Neural cell (in vitro differentiated cells): ENCODE results near the gene LRBA. TPM values are rescaled to one million over a fixed set of nuclear protein-coding genes. Genes with fewer than 3 reads are reported as not detected.

Experiments
- H2AFZ ChIP-seq: fragments of 200-600, 300-800 bp; sonication (generic), shearing (Covaris generic); 2 replicates; pipeline ENCODE4 v1.6.0; 2014; ENCODE audit warnings: low read depth, mild to moderate bottlenecking, antibody characterized with exemption, low read length, moderate library complexity
- H3F3A ChIP-seq: fragments of 200-600 bp; shearing (Covaris generic); 2 replicates; pipeline ENCODE4 v1.6.1; 2016; ENCODE audit warnings: mild to moderate bottlenecking, moderate library complexity, mixed read lengths, antibody characterized with exemption, low read length; ENCODE audit not compliant: insufficient read depth, poor library complexity, severe bottlenecking
- H3K27ac ChIP-seq: fragments of 200-600, 300-800 bp; sonication (generic), shearing (Covaris generic); 2 replicates; pipeline ENCODE4 v1.5.1; 2014; ENCODE audit warnings: mild to moderate bottlenecking, low read length, moderate library complexity
- H3K27me3 ChIP-seq: fragments of 300-800, 200-600 bp; sonication (generic), shearing (Covaris generic); 2 replicates; pipeline ENCODE4 v1.6.0; 2014; ENCODE audit warnings: mild to moderate bottlenecking, low read depth, low read length, moderate library complexity; ENCODE audit not compliant: insufficient read depth
- H3K36me3 ChIP-seq: fragments of 300-800, 200-600 bp; sonication (generic), shearing (Covaris generic); 2 replicates; pipeline ENCODE4 v1.5.1; 2014; ENCODE audit warnings: mild to moderate bottlenecking, antibody characterized with exemption, low read length, moderate library complexity; ENCODE audit not compliant: insufficient read depth
- H3K4me2 ChIP-seq: fragments of 300-800, 200-600 bp; sonication (generic), shearing (Covaris generic); 2 replicates; pipeline ENCODE4 v1.6.0; 2014; ENCODE audit warnings: mild to moderate bottlenecking, low read length
- H3K4me3 ChIP-seq: fragments of 300-800, 200-600 bp; sonication (generic), shearing (Covaris generic); 2 replicates; pipeline ENCODE4 v1.5.1; 2014; ENCODE audit warnings: mild to moderate bottlenecking, low read length, moderate library complexity
- H3K79me2 ChIP-seq: fragments of 200-600 bp; shearing (Covaris generic); replicated peaks from 2 replicates; pipeline ENCODE4 v1.6.0; 2014; ENCODE audit warnings: mild to moderate bottlenecking, low read length, moderate library complexity; ENCODE audit not compliant: insufficient read depth
- H3K9ac ChIP-seq: fragments of 300-800, 200-600 bp; sonication (generic), shearing (Covaris generic); 2 replicates; pipeline ENCODE4 v1.6.1; 2016; ENCODE audit warnings: mild to moderate bottlenecking, low read length, mixed read lengths
- H3K9me2 ChIP-seq: fragments of 200-600 bp; shearing (Covaris generic); 2 replicates; pipeline ENCODE4 v1.6.1; 2016; ENCODE audit warnings: mild to moderate bottlenecking, low read length, mixed read lengths; ENCODE audit not compliant: insufficient read depth
- H3K9me3 ChIP-seq: fragments of 200-600, 300-800 bp; sonication (generic), shearing (Covaris generic); 2 replicates; pipeline ENCODE4 v1.6.1; 2016; ENCODE audit warnings: mild to moderate bottlenecking, mixed run types, low read length, moderate library complexity, mixed read lengths
- H4K20me1 ChIP-seq: fragments of 200-600 bp; shearing (Covaris generic); 2 replicates; pipeline ENCODE4 v1.6.1; 2016; ENCODE audit warnings: mild to moderate bottlenecking, mixed run types; ENCODE audit not compliant: insufficient read depth
- CTCF ChIP-seq: fragments of 450-650 bp; IDR thresholded peaks from 2 replicates; pipeline ENCODE4 v1.5.1; 2014; ENCODE audit warnings: antibody characterized with exemption, mild to moderate bottlenecking, moderate library complexity; ENCODE audit not compliant: poor library complexity, severe bottlenecking
- EP300 ChIP-seq: fragments of 450-650 bp; conservative IDR thresholded peaks from 2 replicates; pipeline ENCODE4 v1.6.1; 2014; ENCODE audit warnings: antibody characterized with exemption, mild to moderate bottlenecking, moderate library complexity; ENCODE audit not compliant: poor library complexity, severe bottlenecking
- EZH2 ChIP-seq: fragments of 200-600, 300-800 bp; shearing (Covaris generic), sonication (generic); IDR thresholded peaks from 2 replicates; pipeline ENCODE4 v1.6.1; 2014; ENCODE audit warnings: antibody characterized with exemption, low read length, borderline replicate concordance, mild to moderate bottlenecking; ENCODE audit not compliant: insufficient read depth, poor library complexity, severe bottlenecking
- MXI1 ChIP-seq: fragments of 450-650 bp; conservative IDR thresholded peaks from 2 replicates; pipeline ENCODE4 v1.6.1; 2014; ENCODE audit warnings: antibody characterized with exemption, mild to moderate bottlenecking; ENCODE audit not compliant: poor library complexity, severe bottlenecking
- POLR2AphosphoS5 ChIP-seq: IDR thresholded peaks from 2 replicates; pipeline ENCODE4 v1.6.1; 2012
- RAD21 ChIP-seq: fragments of 450-650 bp; conservative IDR thresholded peaks from 2 replicates; pipeline ENCODE4 v1.6.1; 2014; ENCODE audit warnings: antibody characterized with exemption, mild to moderate bottlenecking, moderate library complexity
- REST ChIP-seq: IDR thresholded peaks from 2 replicates; pipeline ENCODE4 v1.6.1; 2012; ENCODE audit warnings: borderline replicate concordance
- SMC3 ChIP-seq: fragments of 450-650 bp; conservative IDR thresholded peaks from 2 replicates; pipeline ENCODE4 v1.6.1; 2014; ENCODE audit warnings: antibody characterized with exemption, mild to moderate bottlenecking, moderate library complexity; ENCODE audit not compliant: poor library complexity
- TAF1 ChIP-seq: IDR thresholded peaks from 2 replicates; pipeline ENCODE4 v1.6.1; 2012; ENCODE audit warnings: low read depth
- polyA plus RNA-seq: library from polyadenylated mRNA; depleted of rRNA; stranded (reverse); fragments of >200 nt; gene quantifications from 2 replicates; pipeline ENCODE4 v1.2.3, GENCODE V29; 2014

LRBA gene
- polyA plus RNA-seq, 1 donor from 2014 or later: 7.1 TPM

- Histone ChIP-seq H3K27ac (no peak overlapping the region), H3K36me3 (no peaks in the 10 kb centered on the region), H3K9me2 (no peaks in the 10 kb centered on the region), H3K4me3 (no peak overlapping the region), H3K9me3 (no peaks in the 10 kb centered on the region), H3K79me2 (no peaks in the 10 kb centered on the region), H4K20me1 (no peaks in the 10 kb centered on the region), H2AFZ (no peak overlapping the region), H3K9ac (no peak overlapping the region), H3K27me3 (no peaks in the 10 kb centered on the region), H3F3A (no peaks in the 10 kb centered on the region), H3K4me2 (no peak overlapping the region)
- no peak for TF ChIP-seq EP300
- no peak for TF ChIP-seq POLR2AphosphoS5
- TF ChIP-seq TAF1: no peak
- TF ChIP-seq MXI1: no peak
- no peak for TF ChIP-seq SMC3
- TF ChIP-seq CTCF: no peak
- no peak for TF ChIP-seq EZH2
- no peak for TF ChIP-seq RAD21
- no peak for TF ChIP-seq REST
Measured at GRCh38 chr4:150321113-150321512, 694.0 kb downstream of the LRBA start.

- no peak overlapping the region for H3K27ac ChIP-seq
- no peak overlapping the region for H3K9ac ChIP-seq
- H3K27me3 ChIP-seq: no peaks in the 10 kb centered on the region
- no peak overlapping the region for H2AFZ ChIP-seq
- no peaks in the 10 kb centered on the region for H3K9me3 ChIP-seq
- no peaks in the 10 kb centered on the region for H4K20me1 ChIP-seq
- no peak overlapping the region for H3K4me2 ChIP-seq
- no peak overlapping the region for H3K4me3 ChIP-seq
- H3K9me2 ChIP-seq: no peaks in the 10 kb centered on the region
- H3K36me3 ChIP-seq: no peaks in the 10 kb centered on the region
- no peaks in the 10 kb centered on the region for H3F3A ChIP-seq
- TF ChIP-seq RAD21: no peak
- no peak for TF ChIP-seq TAF1
- no peak for TF ChIP-seq MXI1
- no peak for TF ChIP-seq POLR2AphosphoS5
- TF ChIP-seq EZH2: no peak
- TF ChIP-seq REST: no peak
- TF ChIP-seq EP300: no peak
- no peak for TF ChIP-seq SMC3
- no peak for TF ChIP-seq CTCF
- no peaks in the 10 kb centered on the region for H3K79me2 ChIP-seq
Measured at GRCh38 chr4:150318971-150319370, 696.1 kb downstream of the LRBA start.
